ENCODE results near the gene SLC9A7.
"Not testable (repeated sequence)": the region's sequence is repeated elsewhere in the genome, so short reads cannot be mapped to it uniquely, and the experiment has no call there.

The SLC9A7 gene

GRCh38 chrX:46758956-46759644 lies at the start of gene SLC9A7:
Gene SLC9A7, minus strand, starts transcription at chrX:46759118. Its CDS starts 89 bp downstream, at chrX:46759029.
- peak; percentile 84 for DNase-seq

DNA sequence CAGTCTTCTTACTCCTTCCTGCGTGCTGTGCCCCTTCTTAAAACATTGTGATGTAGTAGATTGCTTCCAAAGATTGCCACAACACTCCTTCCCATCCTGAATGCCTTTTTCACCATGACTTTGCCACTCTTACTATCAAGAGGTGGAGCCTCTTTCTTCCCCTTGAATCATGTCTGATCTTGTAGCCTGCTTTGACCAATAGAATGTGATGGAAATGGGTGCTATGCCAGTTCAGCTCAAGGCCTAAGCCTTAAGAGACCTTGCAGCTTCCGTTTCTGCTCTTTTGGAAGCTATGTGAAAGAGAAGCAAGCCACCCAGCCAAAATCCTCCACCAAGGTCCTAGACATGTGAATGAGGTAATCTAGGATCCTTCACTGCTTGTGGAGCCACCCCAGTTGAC lies 46.4 kb upstream of the SLC9A7 start:
- DNase-seq: no peak

DNA sequence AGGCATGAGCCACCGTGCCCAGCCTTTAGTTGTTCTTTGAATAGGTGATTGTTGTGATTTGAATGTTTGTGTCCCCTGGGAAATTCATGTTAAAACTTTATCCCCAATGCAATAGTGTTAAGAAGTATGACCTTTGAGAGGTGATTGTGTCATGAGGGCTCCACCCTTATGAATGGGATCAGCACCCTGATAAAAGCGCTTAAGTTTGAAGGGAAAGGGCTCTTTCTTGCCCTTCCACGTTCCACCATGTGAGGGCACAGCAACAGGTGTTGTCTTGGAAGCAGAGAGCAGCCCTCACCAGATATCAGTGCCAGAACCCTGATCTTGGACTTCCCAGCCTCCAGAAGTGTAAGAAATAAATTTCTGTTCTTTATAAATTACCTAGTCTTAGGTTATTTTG lies 44.2 kb upstream of the SLC9A7 start:
- DNase-seq: no peak

- peak; percentile 80 for DNase-seq
Measured at GRCh38 chrX:46796574-46797191, 37.8 kb upstream of the SLC9A7 start.

- DNase-seq: no peak
Measured at GRCh38 chrX:46793386-46794143, 34.6 kb upstream of the SLC9A7 start.

GRCh38 chrX:46792810-46793188 lies 33.9 kb upstream of the SLC9A7 start:
- DNase-seq: no peak

DNA sequence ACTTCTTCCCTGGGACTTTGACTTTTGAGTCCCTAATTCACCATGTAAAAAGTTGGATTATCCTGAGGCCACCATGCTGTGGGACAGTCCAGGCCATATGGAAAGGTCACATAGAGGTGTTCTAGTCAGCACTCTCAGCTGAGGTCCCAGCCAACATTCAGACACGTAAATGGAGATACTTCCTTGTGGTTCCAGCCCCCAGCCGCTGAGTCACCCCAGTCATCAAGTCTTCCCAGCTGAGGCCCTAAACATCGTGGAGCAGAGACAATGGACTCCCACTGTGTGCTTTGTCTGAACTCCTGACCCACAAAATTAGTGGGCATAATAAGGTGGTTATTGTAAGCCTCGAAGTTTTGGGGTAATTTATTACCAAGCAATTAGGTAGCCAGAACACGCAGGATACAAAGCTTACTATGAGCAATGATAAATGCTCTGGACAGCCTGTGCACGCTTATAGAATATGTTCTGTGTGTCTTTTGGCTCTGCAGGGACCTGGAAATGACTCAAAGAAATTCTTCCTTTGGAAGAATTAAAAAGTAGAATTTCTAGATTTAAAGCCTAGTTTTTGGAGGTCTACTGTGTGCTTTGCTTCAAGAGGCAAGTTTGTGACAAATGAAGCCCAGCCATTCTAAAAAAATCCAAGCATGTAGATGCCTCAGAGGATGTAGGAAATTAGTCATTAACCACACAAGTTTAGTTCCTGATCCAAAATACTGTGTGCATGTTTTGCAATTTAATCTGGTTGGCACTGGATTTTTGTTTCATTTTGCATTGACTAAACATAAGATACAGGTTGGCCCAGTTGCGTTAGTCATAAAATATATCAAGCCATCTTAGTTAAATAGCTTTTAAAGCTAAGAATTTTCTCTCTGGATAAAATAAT lies 33.2 kb upstream of the SLC9A7 start:
- peak; percentile 71 for DNase-seq

GRCh38 chrX:46788902-46789301 lies 30.0 kb upstream of the SLC9A7 start:
- no peak for DNase-seq

DNA sequence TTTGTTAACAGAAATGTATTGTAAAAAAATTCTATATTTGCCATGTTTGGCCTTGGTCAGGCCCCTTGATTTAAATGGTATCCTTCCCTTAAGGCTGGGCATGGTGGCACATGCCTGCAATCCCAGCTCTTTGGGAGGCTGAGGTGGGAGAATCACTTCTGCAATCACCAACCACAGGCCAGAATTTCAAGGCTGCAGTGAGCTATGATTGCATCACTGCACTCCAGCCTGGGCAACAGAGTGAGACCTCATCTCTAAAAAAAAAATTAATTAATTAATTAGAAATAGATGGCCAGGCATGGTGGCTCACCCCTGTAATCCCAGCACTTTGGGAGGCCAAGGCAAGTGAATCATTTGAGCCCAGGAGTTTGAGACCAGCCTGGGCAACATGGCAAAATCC lies 25.5 kb upstream of the SLC9A7 start:
- not testable (repeated sequence) for DNase-seq

- DNase-seq: peak; percentile 3
Measured at GRCh38 chrX:46782034-46782433, 23.1 kb upstream of the SLC9A7 start.

GRCh38 chrX:46777971-46778810 lies 19.3 kb upstream of the SLC9A7 start:
- no peak for DNase-seq

DNA sequence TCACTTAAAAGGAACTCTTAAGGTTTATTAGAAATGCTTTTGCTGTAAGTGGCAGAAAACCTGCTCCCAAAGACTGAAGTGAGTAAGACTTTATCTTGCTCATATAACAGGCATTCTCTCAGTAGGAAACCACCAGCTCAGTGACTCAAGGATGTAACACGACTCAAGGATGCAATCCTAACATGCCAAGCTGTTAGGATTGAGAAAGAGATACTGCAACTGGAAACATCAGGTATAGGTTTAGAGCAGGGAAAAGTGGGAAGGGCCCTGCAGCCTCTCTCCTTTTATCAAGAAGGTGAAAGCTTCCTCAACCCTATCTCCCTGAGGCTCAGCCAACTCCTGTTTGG lies 11.9 kb upstream of the SLC9A7 start:
- DNase-seq: no peak

DNA sequence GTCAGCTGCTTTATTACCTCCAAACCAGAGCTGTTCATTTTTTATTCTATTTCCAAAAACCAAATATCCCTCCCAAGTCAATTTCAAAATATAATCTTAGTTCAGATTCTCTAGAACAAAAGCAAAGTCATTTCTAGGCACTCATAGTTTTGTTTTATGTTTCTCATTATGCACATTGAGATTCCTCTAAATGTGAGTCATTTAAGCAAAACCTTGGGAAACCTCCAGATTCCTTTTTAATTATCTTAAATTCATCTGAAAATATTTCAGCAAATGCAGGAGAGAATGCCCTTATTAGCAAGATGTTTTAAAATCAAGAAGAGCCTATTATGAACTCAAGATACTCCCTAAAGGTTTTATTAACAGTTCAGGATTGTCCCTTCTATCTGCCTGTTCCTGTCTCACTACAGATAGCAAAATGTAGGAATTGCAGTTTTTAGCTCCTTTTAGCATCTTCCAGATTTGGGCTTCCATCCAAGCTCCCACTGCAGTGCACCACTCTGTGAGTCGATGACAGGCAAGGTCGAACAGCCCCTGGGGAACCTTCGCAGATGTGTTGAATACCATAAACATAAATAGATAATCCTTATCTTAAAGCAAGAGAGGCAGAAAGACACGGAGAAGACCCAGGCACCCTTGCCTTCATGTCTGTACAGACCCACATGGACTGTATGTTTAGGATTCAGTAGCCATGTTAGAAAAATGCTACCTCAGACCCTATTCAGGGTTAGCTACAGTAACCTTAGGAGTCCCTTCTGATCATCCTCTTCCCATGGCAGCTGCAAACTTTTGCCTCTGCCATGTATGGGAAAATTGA lies 11.3 kb upstream of the SLC9A7 start:
- DNase-seq: no peak

- no peak for DNase-seq
Measured at GRCh38 chrX:46762963-46763362, 4.0 kb upstream of the SLC9A7 start.

GRCh38 chrX:46759645-46759974 lies 692 bp upstream of the SLC9A7 start:
- no peak for DNase-seq

- DNase-seq: no peak
Measured at GRCh38 chrX:46758163-46758955, 559 bp downstream of the SLC9A7 start.

- no peak for DNase-seq
Measured at GRCh38 chrX:46757593-46757992, 1.3 kb downstream of the SLC9A7 start.

GRCh38 chrX:46757052-46757451 lies 1.9 kb downstream of the SLC9A7 start:
- DNase-seq: no peak

DNA sequence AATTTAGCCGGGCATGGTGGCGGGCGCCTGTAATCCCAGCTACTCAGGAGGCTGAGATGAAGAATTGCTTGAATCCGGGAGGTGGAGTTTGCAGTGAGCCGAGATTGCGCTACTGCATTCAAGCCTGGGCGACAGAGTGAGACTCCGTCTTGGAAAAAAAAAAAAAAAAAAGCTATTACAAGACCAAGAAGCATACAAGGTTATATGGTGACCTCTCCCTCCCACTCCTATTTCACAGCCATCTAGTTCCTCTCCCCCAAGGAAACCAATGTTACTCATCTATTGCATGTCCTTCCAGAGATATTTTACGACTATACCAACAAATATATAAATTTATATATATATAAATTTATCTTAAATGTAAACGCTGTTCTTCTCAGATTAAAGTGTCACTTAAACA lies 3.2 kb downstream of the SLC9A7 start:
- no peak for DNase-seq

- DNase-seq: no peak
Measured at GRCh38 chrX:46754586-46755061, 4.3 kb downstream of the SLC9A7 start.

Data from activated CD4-positive, alpha-beta T cell treated with anti-CD3 and anti-CD28 coated beads, Interleukin-2, amount 50 U/mL, for 16 hours (primary cell).